Mucosa of descending colon (tissue), 3 donors: ENCODE data around the gene FUNDC2. TPM values are rescaled to one million over a fixed set of nuclear protein-coding genes. Genes with fewer than 3 reads are reported as not detected.

ENCODE experiments used
- ATAC-seq: fragments of 200-7000 bp; cut with Tn5 transposase; one replicate; pipeline ENCODE4 v1.9.1; 2020; ENCODE audit warnings: mild to moderate bottlenecking, moderate library complexity
- DNase-seq, 3 donors: peaks; one replicate each; pipeline ENCODE4 v3.0.0-alpha.2; 2020
- H3K36me3 ChIP-seq: fragments of 200-600 bp; one replicate; pipeline ENCODE4 v1.8.0; 2021; ENCODE audit warnings: low read depth, mild to moderate bottlenecking
- H3K4me1 ChIP-seq: fragments of 200-600 bp; one replicate; pipeline ENCODE4 v1.8.0; 2021; ENCODE audit warnings: low read depth, mild to moderate bottlenecking
- H3K4me3 ChIP-seq: fragments of 200-600 bp; one replicate; pipeline ENCODE4 v1.8.0; 2021; ENCODE audit warnings: mild to moderate bottlenecking
- H3K9me3 ChIP-seq: fragments of 200-600 bp; one replicate; pipeline ENCODE4 v1.8.0; 2021; ENCODE audit warnings: mild to moderate bottlenecking
- intact Hi-C, 2 donors: fragments of 100-400 bp; cut with DNase I in 1 of 2; cut with micrococcal nuclease in 1 of 2; formaldehyde crosslinking; loops; one replicate each; pipeline versions ENCODE4 v1.11.0 to v1.11.1; 2022; cut with DNase I, micrococcal nuclease
- total RNA-seq, 3 donors: library from RNA; stranded (reverse); fragmentation: NEBNext Ultra II Directional in 2 of 3; extraction: Animal tissue kit (Norgen Biotek cat#: 25700) in 2 of 3; gene quantifications; one replicate each; pipeline versions ENCODE4 v1.2.1 to v1.2.4, GENCODE V29; 2021 to 2023
- TF ChIP-seq, protein P1 (sequence below): fragments of 200-600 bp; IDR thresholded peaks from one replicate; pipeline ENCODE4 v1.8.0; 2022; ENCODE audit warnings: antibody characterized with exemption, mild to moderate bottlenecking
- donor health status: DM: no; HTN: no; CAD: no; lungs with moderate emphysema.
- donor health status: DM: no; HTN: no; CAD: no.
- donor health status: DM: no; HTN: yes; CAD: no.

FUNDC2 gene
- total RNA-seq, 3 donors from 2014 or later: 48.9 to 92.8 (median 53.3) TPM

DNA sequence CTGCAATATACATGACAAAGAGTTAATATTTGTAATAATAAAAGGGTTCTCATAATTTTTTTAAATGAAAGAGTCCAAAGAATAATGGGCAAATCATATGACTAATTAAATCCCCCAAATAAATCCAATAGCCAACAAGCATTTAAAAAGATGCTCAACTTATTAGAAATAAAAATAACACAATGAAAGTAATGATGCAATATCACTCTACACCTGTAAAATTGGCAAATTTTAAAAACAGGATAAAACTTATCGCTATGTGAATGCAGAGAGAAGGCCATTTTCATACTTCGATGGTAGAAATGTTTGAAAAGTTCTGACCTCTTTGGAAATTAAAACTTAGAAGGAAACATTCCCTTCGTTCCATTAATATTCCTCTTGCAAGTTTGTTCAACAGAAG lies 6.1 kb upstream of the FUNDC2 start:
- TF ChIP-seq, protein P1, sequence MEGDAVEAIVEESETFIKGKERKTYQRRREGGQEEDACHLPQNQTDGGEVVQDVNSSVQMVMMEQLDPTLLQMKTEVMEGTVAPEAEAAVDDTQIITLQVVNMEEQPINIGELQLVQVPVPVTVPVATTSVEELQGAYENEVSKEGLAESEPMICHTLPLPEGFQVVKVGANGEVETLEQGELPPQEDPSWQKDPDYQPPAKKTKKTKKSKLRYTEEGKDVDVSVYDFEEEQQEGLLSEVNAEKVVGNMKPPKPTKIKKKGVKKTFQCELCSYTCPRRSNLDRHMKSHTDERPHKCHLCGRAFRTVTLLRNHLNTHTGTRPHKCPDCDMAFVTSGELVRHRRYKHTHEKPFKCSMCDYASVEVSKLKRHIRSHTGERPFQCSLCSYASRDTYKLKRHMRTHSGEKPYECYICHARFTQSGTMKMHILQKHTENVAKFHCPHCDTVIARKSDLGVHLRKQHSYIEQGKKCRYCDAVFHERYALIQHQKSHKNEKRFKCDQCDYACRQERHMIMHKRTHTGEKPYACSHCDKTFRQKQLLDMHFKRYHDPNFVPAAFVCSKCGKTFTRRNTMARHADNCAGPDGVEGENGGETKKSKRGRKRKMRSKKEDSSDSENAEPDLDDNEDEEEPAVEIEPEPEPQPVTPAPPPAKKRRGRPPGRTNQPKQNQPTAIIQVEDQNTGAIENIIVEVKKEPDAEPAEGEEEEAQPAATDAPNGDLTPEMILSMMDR: no peak
- H3K36me3 ChIP-seq: no peaks in the 10 kb centered on the region
- DNase-seq: no peak
- no peaks in the 10 kb centered on the region for H3K9me3 ChIP-seq
- H3K4me1 ChIP-seq: no peaks in the 10 kb centered on the region
- ATAC-seq: no peak
- H3K4me3 ChIP-seq: no peak overlapping the region
- intact Hi-C loops: no loop called here

DNA sequence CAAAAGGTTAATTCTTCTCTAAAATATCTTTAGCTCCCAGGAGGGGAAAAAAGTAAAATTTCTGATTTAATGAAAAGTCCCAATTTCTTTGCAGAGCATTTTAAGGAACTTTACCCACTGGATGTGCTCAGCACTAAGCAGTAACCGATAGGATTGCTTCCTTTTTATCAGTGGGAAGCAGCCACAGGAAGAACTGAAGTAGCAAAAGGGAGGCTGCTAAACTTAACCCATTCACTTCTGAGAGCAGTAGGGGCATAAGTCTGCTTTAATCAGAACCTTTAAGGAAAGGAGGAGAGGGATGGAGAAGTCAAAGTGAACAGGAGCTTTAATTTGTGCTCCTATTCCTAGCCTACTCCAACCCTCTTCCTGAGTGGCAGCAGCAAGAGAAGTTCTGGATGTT lies 4.1 kb upstream of the FUNDC2 start, which contains the start of gene F8:
Gene F8 (minus strand): TSS at position 139 of the 400 bp plus-strand sequence. CDS start 171 bp downstream, outside the sequence.
- H3K4me3 ChIP-seq: no peak within 1 kb of the TSS
- no peak for DNase-seq
- intact Hi-C loops: no loop called here
- TF ChIP-seq, protein P1: no peak
- H3K9me3 ChIP-seq: no peaks in the 10 kb centered on the region
- no peaks in the 10 kb centered on the region for H3K36me3 ChIP-seq
- ATAC-seq: no peak
- no peaks in the 10 kb centered on the region for H3K4me1 ChIP-seq

DNA sequence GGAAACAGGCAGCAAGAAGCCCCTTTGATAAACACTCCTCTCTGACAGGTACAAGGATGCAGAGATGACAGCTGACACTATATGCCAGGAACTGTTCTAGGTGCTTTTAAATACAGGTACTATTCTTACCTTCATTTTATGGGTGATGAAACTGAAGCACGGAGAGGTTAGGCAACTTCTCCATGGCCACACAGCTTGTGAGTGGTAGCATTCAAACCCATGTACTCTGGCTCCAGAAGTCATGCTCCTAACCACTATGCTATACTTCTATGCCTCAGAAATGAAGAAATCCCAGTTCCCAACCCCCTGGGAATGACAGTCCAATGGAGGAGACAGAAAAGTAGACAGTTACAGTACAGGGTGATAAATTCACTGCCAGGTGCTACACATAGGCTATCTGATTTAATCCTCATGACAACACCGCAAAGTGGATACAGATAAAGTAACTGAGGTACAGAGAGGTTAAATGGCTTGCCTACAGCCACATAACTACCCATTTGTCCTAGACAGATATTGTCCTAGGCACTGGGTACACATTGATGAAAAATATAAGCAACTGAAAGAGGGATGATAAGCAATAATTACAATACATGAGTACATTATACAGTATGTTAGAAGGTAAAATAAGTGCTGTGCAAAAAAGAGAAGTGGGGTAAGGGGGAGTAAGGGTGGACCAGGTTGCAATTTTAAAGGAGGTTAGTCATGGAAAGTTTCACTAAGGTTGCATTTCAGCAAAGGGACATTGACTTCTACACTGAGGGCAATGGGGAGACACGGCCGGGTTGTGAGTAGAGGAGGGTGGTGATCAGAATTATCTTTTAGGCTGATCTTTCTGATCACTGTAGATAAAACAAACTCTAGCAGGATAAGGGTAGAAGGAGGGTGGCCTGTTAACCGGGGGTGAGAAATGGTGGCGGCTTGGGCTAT lies 2.5 kb upstream of the FUNDC2 start:
- no peaks in the 10 kb centered on the region for H3K9me3 ChIP-seq

DNA sequence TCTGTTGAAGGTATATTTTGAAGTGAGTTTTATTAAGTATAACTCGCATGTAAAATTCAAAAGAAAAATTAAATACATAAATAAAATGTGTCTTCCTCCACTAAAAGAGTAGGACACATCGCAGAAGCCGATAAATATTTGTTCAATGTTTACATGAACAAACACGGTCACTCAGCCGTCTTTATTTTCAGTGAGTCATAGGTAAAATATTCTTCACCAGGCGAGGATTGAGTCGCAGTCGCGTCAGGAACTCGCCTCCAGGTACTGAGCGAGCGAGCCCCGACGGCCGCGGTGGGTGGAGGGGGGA lies 271 bp upstream of the FUNDC2 start:
- ATAC-seq: no peak
- intact Hi-C loops: no loop called here
- no peak for DNase-seq
- TF ChIP-seq, protein P1: no peak
- H3K4me3 ChIP-seq: no peak overlapping the region
- H3K36me3 ChIP-seq: no peaks in the 10 kb centered on the region
- H3K4me1 ChIP-seq: no peaks in the 10 kb centered on the region
- H3K9me3 ChIP-seq: no peaks in the 10 kb centered on the region

More for the DNA sequence above, 2.5 kb upstream of the FUNDC2 start:
- H3K4me3 ChIP-seq: no peak overlapping the region
- no peak for DNase-seq
- intact Hi-C loops: no loop called here
- no peak for ATAC-seq
- no peaks in the 10 kb centered on the region for H3K36me3 ChIP-seq
- H3K4me1 ChIP-seq: no peaks in the 10 kb centered on the region
- TF ChIP-seq, protein P1: no peak

DNA sequence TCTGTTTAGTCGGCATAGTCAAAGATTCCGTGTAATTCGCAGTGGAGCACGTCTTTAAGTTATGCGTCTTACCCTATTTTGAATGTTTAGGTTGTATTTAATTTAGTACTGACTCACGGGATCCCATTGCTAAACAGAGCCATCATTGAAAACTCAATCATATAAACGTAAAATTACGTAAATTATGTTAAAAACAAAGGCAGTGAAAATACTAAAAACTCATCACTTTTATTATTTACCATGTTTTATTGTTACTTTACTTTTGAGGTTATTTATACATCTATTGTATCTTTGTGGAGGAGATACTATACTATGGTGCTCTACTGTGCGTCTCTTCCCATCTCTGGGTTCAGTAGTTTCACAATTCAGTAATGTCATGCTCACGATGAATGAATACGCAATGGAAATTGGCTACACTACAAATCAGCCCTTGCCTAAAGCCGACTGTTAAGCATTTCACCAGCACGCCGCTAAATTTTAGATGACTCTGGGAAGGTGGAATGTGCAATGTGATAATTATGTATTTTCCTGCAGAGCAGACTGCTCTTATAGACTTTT lies 944 bp downstream of the FUNDC2 start:
- no peaks in the 10 kb centered on the region for H3K4me1 ChIP-seq
- no peaks in the 10 kb centered on the region for H3K9me3 ChIP-seq
- no peaks in the 10 kb centered on the region for H3K36me3 ChIP-seq
- intact Hi-C loops: no loop called here
- ATAC-seq (no peak), DNase-seq (peak in 1 of 3 donors; percentile 33)
- peak overlapping the region; percentile 28 for H3K4me3 ChIP-seq
- TF ChIP-seq, protein P1: no peak
